ENCODE measurements around the gene SLC66A1. TPM values are rescaled to one million over a fixed set of nuclear protein-coding genes. Genes with fewer than 3 reads are reported as not detected.
A peak's percentile ranks its signal among the peaks of the same experiment; 100 is the strongest.

The SLC66A1 gene
- total and polyA plus RNA-seq, 9 of the 15 experiments (the other 6 are each of a cell fraction or from before 2014, with no cell fraction given) = 1.2 to 40.8 (median 18.6) TPM

DNA sequence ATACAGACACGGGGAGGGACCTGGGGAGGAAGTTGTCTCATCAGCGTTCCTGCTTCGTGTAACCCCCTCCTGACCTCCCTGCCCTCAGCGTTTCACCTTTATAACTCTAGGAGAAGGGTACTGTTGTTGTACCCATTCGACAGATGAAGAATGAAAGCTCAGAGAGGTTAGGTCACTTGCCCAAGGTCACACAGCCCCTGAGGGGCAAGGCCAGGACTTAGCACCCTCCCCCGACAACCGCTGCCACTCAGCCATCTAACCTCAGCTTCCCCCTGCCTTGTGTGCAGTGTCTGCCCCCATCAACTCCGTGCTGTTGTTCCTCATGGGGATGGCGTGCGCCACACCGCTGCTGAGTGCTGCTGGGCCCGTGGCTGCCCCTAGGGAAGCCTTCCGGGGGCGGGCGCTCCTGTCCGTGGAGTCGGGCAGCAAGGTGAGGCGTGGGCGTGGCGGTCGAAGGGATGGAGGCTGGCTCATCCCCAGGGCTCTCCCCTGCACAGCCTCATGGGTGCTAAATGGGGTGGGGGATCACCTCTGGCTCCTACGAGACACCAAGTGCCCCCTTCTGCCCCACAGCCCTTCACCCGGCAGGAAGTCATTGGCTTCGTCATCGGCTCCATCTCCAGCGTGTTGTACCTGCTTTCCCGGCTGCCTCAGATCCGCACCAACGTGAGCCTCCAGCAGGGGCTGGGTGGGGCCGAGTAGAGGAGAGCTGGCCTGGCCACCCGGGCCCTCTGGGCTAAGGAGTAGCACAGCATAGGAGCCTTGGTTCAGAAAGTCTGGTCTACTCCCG is 14.0 kb downstream of the SLC66A1 start (continued):
- no peak for TF ChIP-seq HMGXB4 (CRISPR knock-in tag; IDR thresholded peaks at IDR 0.05)
- no peak for TF ChIP-seq ZNF444 (CRISPR knock-in tag; IDR thresholded peaks at IDR 0.05)
- TF ChIP-seq, protein P1, sequence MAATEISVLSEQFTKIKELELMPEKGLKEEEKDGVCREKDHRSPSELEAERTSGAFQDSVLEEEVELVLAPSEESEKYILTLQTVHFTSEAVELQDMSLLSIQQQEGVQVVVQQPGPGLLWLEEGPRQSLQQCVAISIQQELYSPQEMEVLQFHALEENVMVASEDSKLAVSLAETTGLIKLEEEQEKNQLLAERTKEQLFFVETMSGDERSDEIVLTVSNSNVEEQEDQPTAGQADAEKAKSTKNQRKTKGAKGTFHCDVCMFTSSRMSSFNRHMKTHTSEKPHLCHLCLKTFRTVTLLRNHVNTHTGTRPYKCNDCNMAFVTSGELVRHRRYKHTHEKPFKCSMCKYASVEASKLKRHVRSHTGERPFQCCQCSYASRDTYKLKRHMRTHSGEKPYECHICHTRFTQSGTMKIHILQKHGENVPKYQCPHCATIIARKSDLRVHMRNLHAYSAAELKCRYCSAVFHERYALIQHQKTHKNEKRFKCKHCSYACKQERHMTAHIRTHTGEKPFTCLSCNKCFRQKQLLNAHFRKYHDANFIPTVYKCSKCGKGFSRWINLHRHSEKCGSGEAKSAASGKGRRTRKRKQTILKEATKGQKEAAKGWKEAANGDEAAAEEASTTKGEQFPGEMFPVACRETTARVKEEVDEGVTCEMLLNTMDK (IDR thresholded peaks at IDR 0.05; ENCODE audit: borderline replicate concordance, insufficient read depth, low read depth, low read length, poor library complexity, severe bottlenecking) = no peak
- no peak for TF ChIP-seq SRSF3 (IDR thresholded peaks at IDR 0.05; ENCODE audit: insufficient read depth, low read length)
- TF ChIP-seq, protein P2, sequence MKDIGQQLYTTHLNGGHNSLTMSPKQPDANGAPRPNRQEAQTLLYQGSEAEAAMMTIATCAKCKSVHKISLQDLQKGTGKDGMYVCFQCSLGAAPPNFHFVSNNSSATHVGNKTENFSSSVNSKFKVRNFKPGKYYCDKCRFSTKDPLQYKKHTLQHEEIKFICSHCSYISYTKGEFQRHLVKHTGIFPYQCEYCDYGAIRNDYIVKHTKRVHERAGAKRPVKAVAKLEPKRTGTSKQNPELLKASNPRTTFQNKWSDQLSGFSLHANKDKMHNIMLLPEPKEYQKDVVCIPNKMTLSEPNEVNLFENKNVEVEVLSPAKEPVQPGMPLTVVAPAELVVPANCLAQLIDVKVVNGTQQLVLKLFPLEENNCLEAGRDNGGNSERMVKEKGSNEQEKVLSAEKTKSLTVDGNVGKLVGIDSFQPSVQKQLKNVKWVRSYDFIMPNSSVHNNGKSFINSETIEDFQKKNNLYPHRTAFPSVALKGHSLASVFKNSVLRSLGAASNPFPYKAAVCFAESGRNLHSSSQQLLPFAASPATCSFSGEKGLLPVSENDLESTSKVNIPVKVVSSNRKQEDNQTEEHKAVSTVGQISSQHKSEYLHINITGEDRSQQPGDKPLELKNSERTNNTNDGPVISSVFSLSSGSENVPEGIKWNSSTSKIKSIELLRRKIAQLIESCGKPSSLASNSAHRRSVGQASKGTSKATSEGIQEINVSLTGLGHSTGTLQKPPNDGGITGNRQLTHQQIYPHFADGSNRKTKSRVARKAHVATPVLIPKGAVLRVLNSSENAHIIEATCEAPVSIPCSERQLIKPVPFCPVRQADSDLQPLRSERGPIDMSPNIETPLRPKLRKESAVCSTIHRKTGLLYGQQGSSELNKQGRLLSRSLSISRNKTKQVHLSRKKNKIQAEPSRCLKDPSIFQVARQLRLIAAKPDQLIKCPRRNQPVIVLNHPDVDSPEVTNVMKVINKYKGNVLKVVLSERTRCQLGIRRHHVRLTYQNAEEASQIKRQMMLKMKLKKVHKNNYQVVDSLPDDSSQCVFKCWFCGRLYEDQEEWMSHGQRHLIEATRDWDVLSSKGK (CRISPR knock-in tag; IDR thresholded peaks at IDR 0.05) = no peak
- no peak for TF ChIP-seq DMBX1 (CRISPR knock-in tag; IDR thresholded peaks at IDR 0.05; ENCODE audit: borderline replicate concordance)
- TF ChIP-seq SMC3 (conservative IDR thresholded peaks at IDR 0.05; ENCODE audit: insufficient read depth, low read depth, low read length) = no peak
- TF ChIP-seq ZNF124 (CRISPR knock-in tag; IDR thresholded peaks at IDR 0.05) = no peak
- TF ChIP-seq, protein P3, sequence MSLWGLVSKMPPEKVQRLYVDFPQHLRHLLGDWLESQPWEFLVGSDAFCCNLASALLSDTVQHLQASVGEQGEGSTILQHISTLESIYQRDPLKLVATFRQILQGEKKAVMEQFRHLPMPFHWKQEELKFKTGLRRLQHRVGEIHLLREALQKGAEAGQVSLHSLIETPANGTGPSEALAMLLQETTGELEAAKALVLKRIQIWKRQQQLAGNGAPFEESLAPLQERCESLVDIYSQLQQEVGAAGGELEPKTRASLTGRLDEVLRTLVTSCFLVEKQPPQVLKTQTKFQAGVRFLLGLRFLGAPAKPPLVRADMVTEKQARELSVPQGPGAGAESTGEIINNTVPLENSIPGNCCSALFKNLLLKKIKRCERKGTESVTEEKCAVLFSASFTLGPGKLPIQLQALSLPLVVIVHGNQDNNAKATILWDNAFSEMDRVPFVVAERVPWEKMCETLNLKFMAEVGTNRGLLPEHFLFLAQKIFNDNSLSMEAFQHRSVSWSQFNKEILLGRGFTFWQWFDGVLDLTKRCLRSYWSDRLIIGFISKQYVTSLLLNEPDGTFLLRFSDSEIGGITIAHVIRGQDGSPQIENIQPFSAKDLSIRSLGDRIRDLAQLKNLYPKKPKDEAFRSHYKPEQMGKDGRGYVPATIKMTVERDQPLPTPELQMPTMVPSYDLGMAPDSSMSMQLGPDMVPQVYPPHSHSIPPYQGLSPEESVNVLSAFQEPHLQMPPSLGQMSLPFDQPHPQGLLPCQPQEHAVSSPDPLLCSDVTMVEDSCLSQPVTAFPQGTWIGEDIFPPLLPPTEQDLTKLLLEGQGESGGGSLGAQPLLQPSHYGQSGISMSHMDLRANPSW (CRISPR knock-in tag; IDR thresholded peaks at IDR 0.05) = no peak
- no peak for TF ChIP-seq FOXP4 (CRISPR knock-in tag; IDR thresholded peaks at IDR 0.05; ENCODE audit: borderline replicate concordance)
- no peak for TF ChIP-seq YBX1 (IDR thresholded peaks at IDR 0.05)
- TF ChIP-seq ESRRA (IDR thresholded peaks at IDR 0.05; ENCODE audit: borderline replicate concordance, low read depth) = peak; percentile 77
- TF ChIP-seq ZNF79 (CRISPR knock-in tag; IDR thresholded peaks at IDR 0.05; ENCODE audit: low read depth) = no peak
- no peak for TF ChIP-seq HIVEP1 (CRISPR knock-in tag; IDR thresholded peaks at IDR 0.05)

Measured in K562 (cell line).